GM12875 (cell line): ENCODE measurements around the gene DIO1.

ENCODE experiments used
- H3K4me3 ChIP-seq: one replicate; pipeline ENCODE4 v1.5.1; 2011; ENCODE audit warnings: low read depth, low read length, control low read depth
- TF ChIP-seq, protein P1 (sequence below): IDR thresholded peaks from 2 replicates; pipeline ENCODE4 v1.5.1; 2011; ENCODE audit warnings: low read depth, mild to moderate bottlenecking, control low read depth, inconsistent platforms, low read length, moderate library complexity, borderline replicate concordance; ENCODE audit not compliant: insufficient read depth

DIO1 gene

DNA sequence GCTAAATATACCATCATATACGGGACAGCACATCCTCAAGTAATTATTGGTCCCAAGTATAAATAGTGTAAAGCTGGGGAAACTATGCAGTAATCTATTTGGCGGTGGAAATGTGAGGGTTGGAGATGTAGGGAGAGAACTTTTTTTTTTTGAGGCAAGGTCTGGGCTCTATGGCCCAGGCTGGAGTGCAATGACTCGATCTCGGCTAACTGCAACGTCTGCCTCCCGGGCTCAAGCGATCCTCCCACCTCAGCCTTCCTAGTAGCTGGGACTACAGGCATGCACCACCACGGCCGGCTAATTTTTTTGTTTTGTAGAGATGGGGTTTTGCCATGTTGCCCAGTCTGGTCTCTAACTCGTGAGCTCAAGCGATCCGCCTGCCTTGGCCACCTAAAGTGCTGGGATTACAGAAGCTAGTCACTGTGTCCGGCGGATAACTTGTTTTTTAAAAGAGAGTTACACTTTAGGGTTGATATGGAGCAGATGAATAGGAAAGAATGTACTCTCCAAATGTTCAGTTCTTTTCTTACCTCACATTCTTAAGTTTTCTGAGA is 49.6 kb downstream of the DIO1 start:
- TF ChIP-seq, protein P1, sequence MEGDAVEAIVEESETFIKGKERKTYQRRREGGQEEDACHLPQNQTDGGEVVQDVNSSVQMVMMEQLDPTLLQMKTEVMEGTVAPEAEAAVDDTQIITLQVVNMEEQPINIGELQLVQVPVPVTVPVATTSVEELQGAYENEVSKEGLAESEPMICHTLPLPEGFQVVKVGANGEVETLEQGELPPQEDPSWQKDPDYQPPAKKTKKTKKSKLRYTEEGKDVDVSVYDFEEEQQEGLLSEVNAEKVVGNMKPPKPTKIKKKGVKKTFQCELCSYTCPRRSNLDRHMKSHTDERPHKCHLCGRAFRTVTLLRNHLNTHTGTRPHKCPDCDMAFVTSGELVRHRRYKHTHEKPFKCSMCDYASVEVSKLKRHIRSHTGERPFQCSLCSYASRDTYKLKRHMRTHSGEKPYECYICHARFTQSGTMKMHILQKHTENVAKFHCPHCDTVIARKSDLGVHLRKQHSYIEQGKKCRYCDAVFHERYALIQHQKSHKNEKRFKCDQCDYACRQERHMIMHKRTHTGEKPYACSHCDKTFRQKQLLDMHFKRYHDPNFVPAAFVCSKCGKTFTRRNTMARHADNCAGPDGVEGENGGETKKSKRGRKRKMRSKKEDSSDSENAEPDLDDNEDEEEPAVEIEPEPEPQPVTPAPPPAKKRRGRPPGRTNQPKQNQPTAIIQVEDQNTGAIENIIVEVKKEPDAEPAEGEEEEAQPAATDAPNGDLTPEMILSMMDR: no peak
- no peak overlapping the region for H3K4me3 ChIP-seq

DNA sequence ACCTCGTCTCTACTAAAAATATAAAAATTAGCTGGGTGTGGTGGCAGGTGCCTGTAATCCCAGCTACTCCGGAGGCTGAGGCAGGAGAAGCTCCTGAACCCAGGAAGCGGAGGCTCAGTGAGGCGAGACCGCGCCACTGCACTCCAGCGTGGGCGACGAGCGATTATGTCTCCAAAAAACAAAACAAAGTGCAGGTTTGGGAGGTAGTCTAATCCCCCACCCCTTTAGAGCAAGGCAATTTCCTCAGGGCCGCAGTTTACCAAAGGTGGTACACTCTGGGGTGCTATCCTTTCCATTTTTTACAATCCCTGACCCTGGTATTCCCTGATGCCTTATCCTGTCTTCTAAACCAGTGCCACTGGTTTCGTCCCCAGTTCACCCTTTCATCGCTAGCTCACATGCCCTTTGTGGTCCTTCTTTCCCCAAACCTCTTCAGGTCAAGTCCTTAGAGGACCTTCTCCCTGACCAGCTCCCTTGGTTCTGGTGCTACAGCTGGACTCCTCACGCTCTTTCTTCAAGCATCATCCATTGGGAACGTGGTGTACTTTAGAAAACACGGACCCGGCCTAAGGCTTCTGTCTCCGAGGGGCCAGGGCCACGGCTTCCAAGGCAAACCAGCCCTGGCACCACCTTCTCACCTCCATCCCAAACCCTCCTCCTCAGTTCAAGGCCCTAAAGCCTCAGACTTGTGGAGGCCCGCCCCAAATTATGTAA is 50.6 kb downstream of the DIO1 start:
- peak overlapping the region; percentile 91 for H3K4me3 ChIP-seq
- TF ChIP-seq, protein P1: no peak

DNA sequence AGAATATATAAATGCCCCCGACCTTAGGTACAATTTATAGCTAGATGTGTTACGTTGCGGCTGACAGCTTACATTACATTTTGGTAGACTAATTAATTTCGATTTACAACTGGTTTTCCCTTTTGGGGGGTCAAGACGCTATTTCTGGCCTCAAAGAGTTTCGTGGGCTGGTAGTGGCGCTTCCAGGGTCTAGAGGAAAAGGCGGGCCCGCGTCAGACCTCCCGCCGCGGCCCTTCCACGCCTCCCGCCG is 51.1 kb downstream of the DIO1 start:
- TF ChIP-seq, protein P1: no peak
- peak overlapping the region; percentile 91 for H3K4me3 ChIP-seq

DNA sequence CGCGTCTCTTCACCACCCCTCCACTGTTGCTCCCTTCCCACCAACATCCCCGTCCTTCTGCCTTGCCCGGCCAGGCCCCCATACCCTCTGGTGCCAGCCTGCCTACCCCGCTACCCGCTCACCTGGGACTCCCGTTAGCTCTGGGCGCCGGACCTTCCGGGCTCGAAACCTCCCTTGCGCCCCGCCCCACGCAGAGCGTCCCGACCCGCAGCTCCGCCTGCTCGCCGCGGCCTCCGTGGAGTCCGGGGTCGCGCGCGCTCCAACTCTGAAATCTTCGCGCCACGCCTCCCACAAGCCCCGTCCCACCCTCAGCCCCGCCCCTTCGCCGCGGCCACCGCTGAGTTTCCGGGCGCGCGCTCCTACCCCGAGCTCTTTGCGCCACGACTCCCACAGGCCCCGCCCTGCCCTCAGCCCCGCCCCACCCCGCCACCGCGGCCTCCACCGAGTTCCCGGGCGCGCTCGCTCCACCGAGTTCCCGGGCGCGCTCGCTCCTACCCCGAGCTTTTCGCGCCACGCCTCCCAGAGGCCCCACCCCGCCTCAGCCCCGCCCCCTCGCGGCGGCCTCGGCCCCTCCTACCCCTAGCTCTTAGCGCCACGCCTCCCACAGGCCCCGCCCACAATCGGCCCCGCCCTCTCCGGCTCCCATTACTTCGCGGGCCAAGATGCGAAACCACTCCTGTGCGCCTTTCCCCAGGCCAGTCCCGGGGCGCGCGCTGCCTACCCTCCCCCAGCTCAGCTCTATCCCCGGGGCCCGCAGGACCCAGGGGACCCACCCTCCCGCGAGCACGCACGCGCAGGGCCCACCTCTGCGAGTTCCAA is 51.7 kb downstream of the DIO1 start, which contains the start of gene IFT25:
TSS of gene IFT25 (minus strand) at position 267 of the 819 bp plus-strand sequence. CDS start 5,617 bp downstream, outside the sequence.
- H3K4me3 ChIP-seq: peak within 1 kb of the TSS; percentile 91
- TF ChIP-seq, protein P1: no peak

DNA sequence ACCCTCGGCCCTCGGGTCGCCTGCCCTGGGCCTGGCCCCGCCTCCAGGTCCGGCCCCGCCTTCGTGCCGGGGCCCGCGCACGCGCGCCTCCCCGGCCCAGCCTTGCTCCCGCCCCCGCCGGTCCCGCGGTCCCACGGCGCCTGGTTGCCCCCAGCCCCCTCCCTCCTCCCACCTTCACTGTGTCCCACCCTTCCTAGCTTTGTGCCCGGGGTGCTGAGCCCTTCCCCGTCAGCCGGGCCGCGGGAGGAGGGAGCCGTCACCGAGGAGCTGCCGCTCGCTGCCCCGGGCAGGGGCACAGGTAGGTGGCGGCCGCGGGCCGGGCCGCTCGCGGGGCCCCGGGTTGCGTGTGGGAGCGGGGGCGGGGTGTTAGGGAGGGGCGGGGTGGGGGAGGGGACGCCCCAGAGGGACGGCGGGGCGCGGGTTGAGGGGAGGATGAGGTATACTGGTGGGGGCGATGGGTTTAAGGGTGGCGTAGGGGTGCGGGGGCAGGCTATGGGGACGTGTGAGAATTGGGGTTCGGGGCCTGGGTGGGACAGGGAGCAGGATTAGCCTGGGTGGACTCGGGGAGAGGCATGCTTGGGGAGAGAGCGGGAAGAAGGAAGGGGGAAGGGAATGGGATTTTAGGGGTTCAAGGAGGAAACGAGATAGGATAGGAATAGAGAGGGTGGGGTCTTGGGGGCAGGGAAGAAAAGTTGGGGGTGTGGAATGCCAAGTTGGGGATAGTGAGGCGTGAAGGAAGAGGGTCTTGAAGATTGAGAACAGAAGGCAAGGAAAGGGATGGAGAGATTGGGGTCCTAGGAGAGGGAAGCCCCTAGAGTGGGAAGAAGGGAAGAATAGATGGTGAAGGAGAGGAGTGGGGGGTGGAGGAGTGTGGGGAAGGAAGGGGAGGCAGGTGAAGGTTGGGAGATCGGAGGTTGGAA is 52.5 kb downstream of the DIO1 start, which contains the start of gene LRRC42:
TSS of gene LRRC42 (plus strand) at position 99 of the 920 bp plus-strand sequence. CDS start 5,650 bp downstream, outside the sequence.
- peak within 1 kb of the TSS; percentile 91 for H3K4me3 ChIP-seq
- TF ChIP-seq, protein P1: peak; percentile 50

DNA sequence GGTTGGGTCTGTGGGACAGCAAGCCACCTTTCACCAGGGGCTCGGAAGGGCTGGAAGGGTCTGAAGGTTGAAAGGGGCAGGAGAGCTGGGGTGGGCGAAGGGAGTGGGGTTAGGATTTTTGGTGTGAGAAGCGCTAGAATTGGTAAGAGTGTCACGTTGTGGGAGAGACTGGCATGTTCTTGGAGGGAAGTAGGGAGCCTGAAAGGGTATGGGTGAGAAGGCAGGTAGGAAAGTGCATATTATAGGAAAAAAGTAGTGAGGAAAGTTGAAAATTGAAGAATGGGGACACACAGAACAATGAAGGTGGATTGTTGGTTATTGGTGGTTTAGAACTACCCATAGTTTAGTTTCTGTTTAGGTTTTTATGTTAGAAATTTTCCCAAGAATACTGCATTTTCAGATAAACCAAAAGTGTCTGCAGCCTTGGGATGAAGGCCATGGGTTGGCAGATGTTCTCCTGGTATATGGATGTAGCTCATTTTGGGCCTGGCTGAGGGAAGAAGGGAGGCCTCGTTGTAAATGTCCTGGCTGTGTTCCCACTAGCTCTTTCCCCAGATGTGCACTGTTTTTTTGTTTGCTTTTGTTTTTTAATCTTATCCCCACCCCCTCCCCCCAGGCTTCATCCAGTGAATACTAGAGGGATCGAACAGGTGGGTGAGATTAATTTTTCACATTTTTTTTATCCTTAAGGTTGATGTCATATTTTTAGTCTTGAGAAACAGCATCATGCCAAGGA is 53.4 kb downstream of the DIO1 start:
- TF ChIP-seq, protein P1: no peak

More for the DNA sequence above, 53.4 kb downstream of the DIO1 start:
- peak overlapping the region; percentile 76 for H3K4me3 ChIP-seq
